OCI-LY3 (cell line): ENCODE data around the gene SPON2.

Source experiments
- H2AFZ ChIP-seq: fragments of 200-600, 300-600 bp; shearing (Covaris generic); 2 replicates; pipeline ENCODE4 v1.6.0; 2014; ENCODE audit warnings: antibody characterized with exemption, low read depth, low read length
- H3K27ac ChIP-seq: fragments of 200-600, 300-600 bp; sonication (generic); 2 replicates; pipeline ENCODE4 v1.5.1; 2014; ENCODE audit warnings: mild to moderate bottlenecking, low read length, moderate library complexity, mixed read lengths
- H3K27me3 ChIP-seq: fragments of 200-600, 300-600 bp; sonication (generic); 2 replicates; pipeline ENCODE4 v1.6.1; 2014; ENCODE audit warnings: low read depth, low read length, mixed read lengths
- H3K36me3 ChIP-seq: fragments of 200-600, 300-600 bp; sonication (generic); replicated peaks from 2 replicates; pipeline ENCODE3; 2014; ENCODE audit warnings: low read depth, low read length, mixed read lengths
- H3K4me1 ChIP-seq: fragments of 300-600, 200-600 bp; sonication (generic); 2 replicates; pipeline ENCODE4 v1.6.1; 2014; ENCODE audit warnings: low read length, mixed read lengths
- H3K4me2 ChIP-seq: fragments of 200-600, 300-600 bp; sonication (generic); 2 replicates; pipeline ENCODE4 v1.6.1; 2014; ENCODE audit warnings: low read length, mixed read lengths
- H3K4me3 ChIP-seq: fragments of 300-600, 200-600 bp; sonication (generic); 2 replicates; pipeline ENCODE4 v1.5.1; 2014; ENCODE audit warnings: antibody characterized with exemption, mild to moderate bottlenecking, low read length, moderate library complexity
- H3K79me2 ChIP-seq: fragments of 300-600, 200-600 bp; shearing (Covaris generic); 2 replicates; pipeline ENCODE4 v1.6.1; 2014; ENCODE audit warnings: mild to moderate bottlenecking, low read length, mixed read lengths
- H3K9ac ChIP-seq: fragments of 300-600, 200-600 bp; shearing (Covaris generic); 2 replicates; pipeline ENCODE4 v1.6.0; 2014; ENCODE audit warnings: mild to moderate bottlenecking, low read length, moderate library complexity
- H3K9me3 ChIP-seq: fragments of 200-600, 300-600 bp; shearing (Covaris generic); 2 replicates; pipeline ENCODE4 v1.6.1; 2014; ENCODE audit warnings: low read length, mixed read lengths; ENCODE audit not compliant: insufficient read depth
- H4K20me1 ChIP-seq: fragments of 200-600, 300-600 bp; sonication (generic); 2 replicates; pipeline ENCODE4 v1.6.1; 2016; ENCODE audit warnings: low read length, mixed read lengths; ENCODE audit not compliant: insufficient read depth
- EZH2phosphoT487 ChIP-seq: fragments of 200-600 bp; shearing (Covaris generic); IDR thresholded peaks from 2 replicates; pipeline ENCODE4 v1.6.1; 2018; ENCODE audit warnings: antibody characterized with exemption, mixed run types, low read depth
- TF ChIP-seq, protein P1 (sequence below): fragments of 200-600, 300-600 bp; sonication (generic); IDR thresholded peaks from 2 replicates; pipeline ENCODE4 v1.5.1; 2014; ENCODE audit warnings: antibody characterized with exemption, low read length, low read depth

The SPON2 gene

DNA sequence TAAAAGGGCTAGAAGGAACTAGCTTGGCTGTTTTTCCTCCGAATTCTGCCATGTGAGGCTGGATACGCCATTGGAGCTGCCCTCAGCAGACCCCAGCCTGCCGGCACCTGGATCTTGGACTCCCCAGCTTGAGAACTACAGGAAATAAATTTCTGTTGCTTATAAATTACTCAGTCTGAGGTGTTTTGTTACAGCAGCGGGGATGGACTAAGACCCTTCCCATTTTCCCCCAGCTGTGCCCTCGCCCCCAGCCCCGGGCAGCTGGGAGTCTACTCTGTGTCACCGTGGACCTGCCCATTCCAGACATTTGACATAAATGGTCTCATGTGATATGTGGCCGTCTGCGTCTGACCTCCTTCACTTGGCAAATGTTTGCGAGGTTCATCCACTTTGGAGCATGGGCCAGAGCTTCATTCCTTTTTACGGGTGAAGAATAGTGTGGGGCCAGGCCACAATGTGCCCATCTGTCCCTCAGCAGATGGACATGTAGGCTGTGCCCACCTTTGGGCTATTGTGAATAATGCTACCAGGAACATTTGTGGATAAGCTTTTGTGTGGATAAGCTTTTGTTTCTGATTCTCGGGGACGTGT, 30.7 kb upstream of the SPON2 start:
- Histone ChIP-seq H3K27ac (no peak overlapping the region), H4K20me1 (no peaks in the 10 kb centered on the region), H3K4me3 (no peak overlapping the region), H3K9me3 (no peaks in the 10 kb centered on the region), H3K4me1 (peaks cover 17% of the 10 kb centered on the region), H3K36me3 (no peaks in the 10 kb centered on the region), H3K4me2 (no peak overlapping the region), H2AFZ (no peak overlapping the region), H3K79me2 (no peaks in the 10 kb centered on the region), H3K9ac (no peak overlapping the region), H3K27me3 (no peaks in the 10 kb centered on the region)
- no peak for TF ChIP-seq EZH2phosphoT487

DNA sequence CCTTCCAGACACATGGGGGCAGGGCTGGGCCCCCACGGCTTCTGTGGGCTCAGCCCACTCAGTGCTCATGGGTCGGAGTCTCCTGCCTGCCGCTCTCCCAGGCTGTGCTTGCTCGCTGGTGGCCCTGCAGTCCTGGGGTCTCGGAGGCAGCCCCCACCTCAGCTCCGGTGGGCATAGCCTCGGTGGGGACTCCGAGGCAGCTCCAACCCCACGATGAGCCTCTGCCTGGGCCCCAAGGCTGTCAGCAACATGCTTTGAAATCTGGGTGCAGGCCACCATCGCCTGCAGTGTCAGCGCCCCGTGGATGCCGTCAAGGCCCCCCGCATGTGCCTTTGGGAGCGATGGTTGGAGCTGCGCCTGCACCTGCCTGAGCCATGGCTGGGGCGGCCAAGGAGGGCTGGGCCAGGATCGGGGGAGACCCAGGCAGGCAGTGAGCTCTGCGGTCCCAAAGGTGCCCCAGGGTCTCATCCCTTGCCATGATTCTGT, 30.2 kb upstream of the SPON2 start:
- H3K27me3 ChIP-seq = no peaks in the 10 kb centered on the region
- H3K4me3 ChIP-seq = no peak overlapping the region
- no peaks in the 10 kb centered on the region for H3K36me3 ChIP-seq
- H3K27ac ChIP-seq = no peak overlapping the region
- peaks cover 15% of the 10 kb centered on the region for H3K4me1 ChIP-seq
- no peak for TF ChIP-seq EZH2phosphoT487
- TF ChIP-seq, protein P1, sequence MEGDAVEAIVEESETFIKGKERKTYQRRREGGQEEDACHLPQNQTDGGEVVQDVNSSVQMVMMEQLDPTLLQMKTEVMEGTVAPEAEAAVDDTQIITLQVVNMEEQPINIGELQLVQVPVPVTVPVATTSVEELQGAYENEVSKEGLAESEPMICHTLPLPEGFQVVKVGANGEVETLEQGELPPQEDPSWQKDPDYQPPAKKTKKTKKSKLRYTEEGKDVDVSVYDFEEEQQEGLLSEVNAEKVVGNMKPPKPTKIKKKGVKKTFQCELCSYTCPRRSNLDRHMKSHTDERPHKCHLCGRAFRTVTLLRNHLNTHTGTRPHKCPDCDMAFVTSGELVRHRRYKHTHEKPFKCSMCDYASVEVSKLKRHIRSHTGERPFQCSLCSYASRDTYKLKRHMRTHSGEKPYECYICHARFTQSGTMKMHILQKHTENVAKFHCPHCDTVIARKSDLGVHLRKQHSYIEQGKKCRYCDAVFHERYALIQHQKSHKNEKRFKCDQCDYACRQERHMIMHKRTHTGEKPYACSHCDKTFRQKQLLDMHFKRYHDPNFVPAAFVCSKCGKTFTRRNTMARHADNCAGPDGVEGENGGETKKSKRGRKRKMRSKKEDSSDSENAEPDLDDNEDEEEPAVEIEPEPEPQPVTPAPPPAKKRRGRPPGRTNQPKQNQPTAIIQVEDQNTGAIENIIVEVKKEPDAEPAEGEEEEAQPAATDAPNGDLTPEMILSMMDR = no peak
- no peaks in the 10 kb centered on the region for H3K79me2 ChIP-seq
- no peaks in the 10 kb centered on the region for H4K20me1 ChIP-seq
- no peak overlapping the region for H3K9ac ChIP-seq
- H3K4me2 ChIP-seq = no peak overlapping the region
- no peaks in the 10 kb centered on the region for H3K9me3 ChIP-seq
- no peak overlapping the region for H2AFZ ChIP-seq

DNA sequence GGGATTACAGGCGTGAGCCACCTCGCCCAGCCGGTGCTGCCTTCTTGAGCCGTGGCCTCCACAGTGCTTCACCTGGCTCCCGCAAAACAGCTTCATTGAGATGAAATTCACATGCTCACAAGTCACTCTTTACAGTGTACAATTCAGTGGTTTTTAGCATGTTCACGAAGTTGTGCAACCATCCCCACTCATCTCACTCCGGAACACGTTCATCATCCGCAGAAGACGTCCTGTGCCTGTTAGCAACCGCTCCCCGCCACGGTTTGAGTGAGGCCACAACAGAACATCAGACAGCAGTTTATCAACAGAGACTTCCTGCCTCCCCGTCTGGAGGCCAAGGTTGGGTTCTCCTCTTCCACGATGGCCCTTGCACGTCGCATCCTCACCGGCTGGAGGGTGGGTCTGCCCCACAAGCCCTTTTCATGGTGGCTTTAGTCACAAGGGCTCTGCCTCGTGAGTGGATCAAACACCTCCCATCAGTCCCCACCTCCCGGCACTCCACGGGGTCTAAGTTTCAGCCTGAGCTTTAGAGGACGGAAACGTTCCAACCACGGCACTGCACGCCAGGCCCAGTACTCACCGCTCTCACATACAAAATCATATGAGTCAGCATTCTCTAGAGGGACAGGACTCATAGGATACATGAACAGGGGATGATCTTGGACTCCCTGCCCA, 29.6 kb upstream of the SPON2 start:
- no peak overlapping the region for H2AFZ ChIP-seq

DNA sequence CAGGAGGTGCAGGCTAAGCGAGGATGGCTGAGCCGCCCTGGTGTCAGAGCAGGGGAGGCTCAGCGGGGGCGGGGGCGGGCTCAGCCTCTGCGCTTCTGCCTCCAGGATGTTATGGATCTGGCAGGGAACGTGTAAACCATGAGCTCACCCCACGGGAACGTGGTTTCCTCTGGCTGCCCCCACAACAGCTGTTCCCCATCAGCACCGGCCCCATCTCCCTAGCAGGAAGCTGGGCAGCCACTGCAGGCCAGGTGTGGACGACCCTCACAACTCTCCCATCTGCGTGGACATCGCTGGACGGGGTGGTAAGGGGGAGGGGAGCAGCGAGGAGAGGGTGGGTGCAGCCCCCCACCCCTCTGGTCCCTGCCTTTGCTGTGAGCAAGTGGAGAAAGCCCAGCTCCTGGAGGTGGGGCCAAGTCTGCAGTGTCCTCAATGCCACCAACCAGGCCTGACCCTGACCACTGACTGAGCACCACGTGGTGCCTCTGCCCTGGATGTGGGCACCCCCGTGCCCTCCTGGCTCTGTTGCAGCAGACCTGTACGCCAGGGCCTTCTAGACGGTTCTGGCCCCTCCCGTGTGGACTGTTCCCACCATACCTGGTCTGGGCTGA, 28.1 kb upstream of the SPON2 start:
- Histone ChIP-seq H3K9ac (peak overlapping the region; percentile 57; the same call in 1 of the 2 replicates), H3K9me3 (no peaks in the 10 kb centered on the region), H3K4me2 (peak overlapping the region; percentile 81), H3K36me3 (no peaks in the 10 kb centered on the region), H3K4me1 (peaks cover 15% of the 10 kb centered on the region), H3K27me3 (no peaks in the 10 kb centered on the region), H3K79me2 (no peaks in the 10 kb centered on the region), H3K4me3 (peak overlapping the region; percentile 72), H3K27ac (no peak overlapping the region), H2AFZ (no peak overlapping the region), H4K20me1 (no peaks in the 10 kb centered on the region)
- no peak for TF ChIP-seq EZH2phosphoT487
- TF ChIP-seq, protein P1 = no peak

More for the DNA sequence above, 29.6 kb upstream of the SPON2 start:
- Histone ChIP-seq H3K79me2 (no peaks in the 10 kb centered on the region), H3K27ac (no peak overlapping the region), H4K20me1 (no peaks in the 10 kb centered on the region), H3K36me3 (no peaks in the 10 kb centered on the region), H3K27me3 (no peaks in the 10 kb centered on the region), H3K4me2 (peak overlapping the region; percentile 81), H3K4me3 (no peak overlapping the region), H3K4me1 (peaks cover 15% of the 10 kb centered on the region), H3K9me3 (no peaks in the 10 kb centered on the region), H3K9ac (no peak overlapping the region)
- TF ChIP-seq, protein P1 = no peak
- no peak for TF ChIP-seq EZH2phosphoT487
